ENCODE measurements around the gene TRIM33. TPM values are rescaled to one million over a fixed set of nuclear protein-coding genes. Genes with fewer than 3 reads are reported as not detected.

The TRIM33 gene
- total and polyA plus RNA-seq, 2 of the 13 experiments (the other 11 are each of a cell fraction or from before 2014, with no cell fraction given) = 35.5 to 42.2 TPM

DNA sequence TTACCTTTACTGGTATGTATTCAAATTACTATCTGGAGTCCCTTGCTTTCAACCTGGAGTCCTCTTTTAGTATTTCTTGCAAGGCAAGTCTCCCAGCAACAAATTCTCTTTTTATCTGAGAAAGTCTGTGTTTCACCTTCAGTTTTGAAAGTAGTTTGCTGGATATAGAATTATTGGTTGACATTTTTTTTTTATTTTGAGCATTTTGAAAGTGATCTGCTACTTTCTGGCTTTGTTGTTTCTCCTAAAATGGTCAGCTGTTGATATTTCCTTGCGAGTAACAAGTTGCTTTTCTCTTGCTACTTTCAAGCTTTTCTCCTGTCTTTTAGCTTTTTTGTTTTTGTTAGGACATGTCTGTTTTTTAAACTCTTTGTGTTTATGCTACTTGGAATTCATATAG, 126.1 kb downstream of the TRIM33 start (continued):
- TF ChIP-seq, protein P1, sequence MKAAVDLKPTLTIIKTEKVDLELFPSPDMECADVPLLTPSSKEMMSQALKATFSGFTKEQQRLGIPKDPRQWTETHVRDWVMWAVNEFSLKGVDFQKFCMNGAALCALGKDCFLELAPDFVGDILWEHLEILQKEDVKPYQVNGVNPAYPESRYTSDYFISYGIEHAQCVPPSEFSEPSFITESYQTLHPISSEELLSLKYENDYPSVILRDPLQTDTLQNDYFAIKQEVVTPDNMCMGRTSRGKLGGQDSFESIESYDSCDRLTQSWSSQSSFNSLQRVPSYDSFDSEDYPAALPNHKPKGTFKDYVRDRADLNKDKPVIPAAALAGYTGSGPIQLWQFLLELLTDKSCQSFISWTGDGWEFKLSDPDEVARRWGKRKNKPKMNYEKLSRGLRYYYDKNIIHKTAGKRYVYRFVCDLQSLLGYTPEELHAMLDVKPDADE (CRISPR knock-in tag; IDR thresholded peaks at IDR 0.05) = no peak
- no peak for TF ChIP-seq ZSCAN9 (CRISPR knock-in tag; IDR thresholded peaks at IDR 0.05; ENCODE audit: borderline replicate concordance)

DNA sequence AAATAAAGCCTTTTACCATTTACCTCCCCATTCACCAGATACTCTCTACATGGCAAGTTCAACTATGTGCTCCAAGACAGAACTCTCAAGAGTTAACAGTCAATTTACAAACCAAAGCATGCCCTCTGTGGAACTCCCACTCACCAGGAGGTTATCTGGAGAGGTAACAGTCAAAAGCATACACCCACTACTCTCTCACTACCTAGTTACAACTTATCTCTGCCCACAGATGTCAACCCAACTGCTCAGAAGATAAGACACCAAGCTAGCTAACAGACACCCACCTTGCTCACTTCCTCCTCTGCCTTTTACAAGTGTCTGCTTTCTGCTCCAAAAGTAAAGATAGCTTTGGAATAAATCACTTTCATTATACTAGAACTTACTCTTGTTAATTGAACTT, 131.0 kb downstream of the TRIM33 start:
- intact Hi-C loops (cut with micrococcal nuclease; ENCODE audit: unreplicated experiment) = no loop called here
- FAIRE-seq (no peak), DNase-seq (ENCODE audit: low spot score) (no peak), ATAC-seq (no peak; the same call in 2 of the 3 replicates)
- no peak overlapping the region for H3K4me3 ChIP-seq (replicated peaks in 1 of 3; ENCODE audit: insufficient read depth in 1 of 3, low read depth in 2 of 3, low read length in 3 of 3)
- no peaks in the 10 kb centered on the region for H3K4me1 ChIP-seq (ENCODE audit: insufficient read depth, low read length)
- H3K27ac ChIP-seq (ENCODE audit: extremely low read length, insufficient read depth, low read length) = no peak overlapping the region
- H2AFZ ChIP-seq (ENCODE audit: low read length) = no peak overlapping the region
- ChIA-PET POLR2A (no interaction called here), CTCF (ENCODE audit: low intra/inter-chr PET ratio, low total read pairs) (no interaction called here)
- BruUV-seq (replicated peaks) = no TSS peak
- no peak overlapping the region for H3K9ac ChIP-seq (ENCODE audit: insufficient read depth, low read depth, low read length)
- H3K79me2 ChIP-seq (ENCODE audit: insufficient read depth, low read length) = no peaks in the 10 kb centered on the region
- in situ Hi-C loops (cut with HindIII; ENCODE audit: extremely low pct_ligation_motif_present, low pct_unique_long_range_greater_than_20kb) = no loop called here
- no peak overlapping the region for H3K4me2 ChIP-seq (ENCODE audit: low read depth, low read length)
- no peaks in the 10 kb centered on the region for H3K36me3 ChIP-seq (replicated peaks in 1 of 2; ENCODE audit: control insufficient read depth in 1 of 2, insufficient read depth in 2 of 2, low read length in 2 of 2)
- H3K9me3 ChIP-seq (ENCODE audit: low read length) = peaks cover 9% of the 10 kb centered on the region; the same call in 1 of the 2 replicates
- H3K27me3 ChIP-seq (ENCODE audit: control insufficient read depth in 1 of 2, insufficient read depth in 2 of 2, low read length in 2 of 2) = no peaks in the 10 kb centered on the region
- no peaks in the 10 kb centered on the region for H4K20me1 ChIP-seq (ENCODE audit: insufficient read depth, low read length)
- no peak for TF ChIP-seq NCOA2 (CRISPR knock-in tag; IDR thresholded peaks at IDR 0.05)
- TF ChIP-seq CBFB (CRISPR knock-in tag; IDR thresholded peaks at IDR 0.05) = no peak
- TF ChIP-seq REXO4 (CRISPR knock-in tag; IDR thresholded peaks at IDR 0.05; ENCODE audit: borderline replicate concordance) = no peak
- no peak for TF ChIP-seq ZNF619 (CRISPR knock-in tag; IDR thresholded peaks at IDR 0.05)
- no peak for TF ChIP-seq SAP130 (CRISPR knock-in tag; IDR thresholded peaks at IDR 0.05; ENCODE audit: low read depth)
- TF ChIP-seq FLYWCH1 (CRISPR knock-in tag; IDR thresholded peaks at IDR 0.05) = no peak
- TF ChIP-seq ELF1 (CRISPR knock-in tag; IDR thresholded peaks at IDR 0.05) = no peak
- no peak for TF ChIP-seq HES4 (CRISPR knock-in tag; IDR thresholded peaks at IDR 0.05; ENCODE audit: borderline replicate concordance)
- no peak for TF ChIP-seq ZNF543 (CRISPR knock-in tag; IDR thresholded peaks at IDR 0.05)
- TF ChIP-seq ZNF510 (CRISPR knock-in tag; IDR thresholded peaks at IDR 0.05; ENCODE audit: low read depth) = no peak
- TF ChIP-seq, protein P2, sequence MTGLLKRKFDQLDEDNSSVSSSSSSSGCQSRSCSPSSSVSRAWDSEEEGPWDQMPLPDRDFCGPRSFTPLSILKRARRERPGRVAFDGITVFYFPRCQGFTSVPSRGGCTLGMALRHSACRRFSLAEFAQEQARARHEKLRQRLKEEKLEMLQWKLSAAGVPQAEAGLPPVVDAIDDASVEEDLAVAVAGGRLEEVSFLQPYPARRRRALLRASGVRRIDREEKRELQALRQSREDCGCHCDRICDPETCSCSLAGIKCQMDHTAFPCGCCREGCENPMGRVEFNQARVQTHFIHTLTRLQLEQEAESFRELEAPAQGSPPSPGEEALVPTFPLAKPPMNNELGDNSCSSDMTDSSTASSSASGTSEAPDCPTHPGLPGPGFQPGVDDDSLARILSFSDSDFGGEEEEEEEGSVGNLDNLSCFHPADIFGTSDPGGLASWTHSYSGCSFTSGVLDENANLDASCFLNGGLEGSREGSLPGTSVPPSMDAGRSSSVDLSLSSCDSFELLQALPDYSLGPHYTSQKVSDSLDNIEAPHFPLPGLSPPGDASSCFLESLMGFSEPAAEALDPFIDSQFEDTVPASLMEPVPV (CRISPR knock-in tag; IDR thresholded peaks at IDR 0.05) = no peak
- TF ChIP-seq ZNF773 (CRISPR knock-in tag; IDR thresholded peaks at IDR 0.05; ENCODE audit: borderline replicate concordance) = no peak
- TF ChIP-seq, protein P3, sequence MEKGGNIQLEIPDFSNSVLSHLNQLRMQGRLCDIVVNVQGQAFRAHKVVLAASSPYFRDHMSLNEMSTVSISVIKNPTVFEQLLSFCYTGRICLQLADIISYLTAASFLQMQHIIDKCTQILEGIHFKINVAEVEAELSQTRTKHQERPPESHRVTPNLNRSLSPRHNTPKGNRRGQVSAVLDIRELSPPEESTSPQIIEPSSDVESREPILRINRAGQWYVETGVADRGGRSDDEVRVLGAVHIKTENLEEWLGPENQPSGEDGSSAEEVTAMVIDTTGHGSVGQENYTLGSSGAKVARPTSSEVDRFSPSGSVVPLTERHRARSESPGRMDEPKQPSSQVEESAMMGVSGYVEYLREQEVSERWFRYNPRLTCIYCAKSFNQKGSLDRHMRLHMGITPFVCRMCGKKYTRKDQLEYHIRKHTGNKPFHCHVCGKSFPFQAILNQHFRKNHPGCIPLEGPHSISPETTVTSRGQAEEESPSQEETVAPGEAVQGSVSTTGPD (CRISPR knock-in tag; IDR thresholded peaks at IDR 0.05) = no peak
- TF ChIP-seq, protein P4, sequence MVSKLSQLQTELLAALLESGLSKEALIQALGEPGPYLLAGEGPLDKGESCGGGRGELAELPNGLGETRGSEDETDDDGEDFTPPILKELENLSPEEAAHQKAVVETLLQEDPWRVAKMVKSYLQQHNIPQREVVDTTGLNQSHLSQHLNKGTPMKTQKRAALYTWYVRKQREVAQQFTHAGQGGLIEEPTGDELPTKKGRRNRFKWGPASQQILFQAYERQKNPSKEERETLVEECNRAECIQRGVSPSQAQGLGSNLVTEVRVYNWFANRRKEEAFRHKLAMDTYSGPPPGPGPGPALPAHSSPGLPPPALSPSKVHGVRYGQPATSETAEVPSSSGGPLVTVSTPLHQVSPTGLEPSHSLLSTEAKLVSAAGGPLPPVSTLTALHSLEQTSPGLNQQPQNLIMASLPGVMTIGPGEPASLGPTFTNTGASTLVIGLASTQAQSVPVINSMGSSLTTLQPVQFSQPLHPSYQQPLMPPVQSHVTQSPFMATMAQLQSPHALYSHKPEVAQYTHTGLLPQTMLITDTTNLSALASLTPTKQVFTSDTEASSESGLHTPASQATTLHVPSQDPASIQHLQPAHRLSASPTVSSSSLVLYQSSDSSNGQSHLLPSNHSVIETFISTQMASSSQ (IDR thresholded peaks at IDR 0.05; ENCODE audit: low read depth) = no peak
- TF ChIP-seq, protein P4 (CRISPR knock-in tag; IDR thresholded peaks at IDR 0.05; ENCODE audit: borderline replicate concordance) = no peak
